ENCODE measurements around the gene CTNNA2.

Gene CTNNA2

DNA sequence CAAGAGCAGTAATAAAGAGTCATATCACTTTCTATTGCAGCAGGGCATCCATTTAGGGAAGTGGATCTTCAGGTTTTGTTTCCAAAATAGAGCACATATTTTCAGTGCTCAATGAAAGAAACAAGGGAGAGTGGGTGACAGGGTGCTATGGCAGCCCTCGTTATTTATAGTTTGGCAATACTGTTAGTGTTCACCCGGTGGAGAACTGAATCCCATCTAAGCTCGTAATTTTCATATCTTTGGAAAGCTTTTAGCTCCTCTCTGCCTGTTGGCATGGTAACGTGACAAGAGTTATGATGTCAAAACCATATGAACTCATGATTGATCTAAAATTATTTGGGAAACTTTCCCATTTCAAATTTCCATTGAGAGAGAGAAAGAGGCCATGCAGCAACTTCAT is 459.8 kb downstream of the CTNNA2 start:
- TF ChIP-seq, protein P1, sequence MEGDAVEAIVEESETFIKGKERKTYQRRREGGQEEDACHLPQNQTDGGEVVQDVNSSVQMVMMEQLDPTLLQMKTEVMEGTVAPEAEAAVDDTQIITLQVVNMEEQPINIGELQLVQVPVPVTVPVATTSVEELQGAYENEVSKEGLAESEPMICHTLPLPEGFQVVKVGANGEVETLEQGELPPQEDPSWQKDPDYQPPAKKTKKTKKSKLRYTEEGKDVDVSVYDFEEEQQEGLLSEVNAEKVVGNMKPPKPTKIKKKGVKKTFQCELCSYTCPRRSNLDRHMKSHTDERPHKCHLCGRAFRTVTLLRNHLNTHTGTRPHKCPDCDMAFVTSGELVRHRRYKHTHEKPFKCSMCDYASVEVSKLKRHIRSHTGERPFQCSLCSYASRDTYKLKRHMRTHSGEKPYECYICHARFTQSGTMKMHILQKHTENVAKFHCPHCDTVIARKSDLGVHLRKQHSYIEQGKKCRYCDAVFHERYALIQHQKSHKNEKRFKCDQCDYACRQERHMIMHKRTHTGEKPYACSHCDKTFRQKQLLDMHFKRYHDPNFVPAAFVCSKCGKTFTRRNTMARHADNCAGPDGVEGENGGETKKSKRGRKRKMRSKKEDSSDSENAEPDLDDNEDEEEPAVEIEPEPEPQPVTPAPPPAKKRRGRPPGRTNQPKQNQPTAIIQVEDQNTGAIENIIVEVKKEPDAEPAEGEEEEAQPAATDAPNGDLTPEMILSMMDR (conservative IDR thresholded peaks at IDR 0.05; ENCODE audit: control insufficient read depth, insufficient read depth, low read depth, low read length): no peak
- DNase-seq (ENCODE audit: low read depth): no peak
- H3K4me3 ChIP-seq (ENCODE audit: control insufficient read depth, low read depth, low read length): no peak overlapping the region

DNA sequence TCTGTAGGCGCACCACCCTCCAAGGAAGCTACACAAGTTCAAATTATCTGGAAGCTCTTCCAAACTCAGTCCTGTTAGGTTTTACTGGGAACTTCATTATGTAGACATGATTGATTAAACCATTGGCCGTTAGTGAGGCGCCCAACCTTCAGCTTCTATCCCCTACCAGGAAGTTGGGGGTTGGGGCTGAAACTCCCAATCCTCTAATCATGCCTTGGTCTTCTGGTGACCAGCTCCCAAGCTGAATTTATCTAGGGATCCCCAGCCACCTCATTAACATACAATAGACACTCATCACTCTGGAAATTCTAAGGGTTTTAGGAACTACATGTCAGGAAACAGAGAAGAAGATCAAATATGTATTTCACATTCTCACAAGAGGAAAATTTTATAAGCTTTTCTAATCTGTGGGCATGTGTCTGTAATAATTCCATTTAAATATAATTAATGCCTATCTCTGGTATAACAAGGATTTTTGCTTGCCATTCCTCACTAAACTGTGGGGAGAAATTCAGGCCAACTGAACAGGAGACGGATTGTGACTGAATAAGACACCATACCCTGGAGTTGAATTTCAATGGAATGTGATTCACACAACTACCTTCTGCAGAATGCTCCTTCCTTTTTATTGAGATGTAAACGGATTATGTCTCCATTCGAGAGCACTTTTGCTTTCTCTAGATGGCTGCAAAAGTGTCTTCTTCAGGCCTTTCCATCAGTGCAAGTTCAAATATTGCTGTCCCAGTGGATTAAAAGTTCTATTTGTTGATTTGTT is 463.1 kb downstream of the CTNNA2 start:
- no peak overlapping the region for H3K4me3 ChIP-seq (ENCODE audit: control insufficient read depth, low read depth, low read length)
- TF ChIP-seq, protein P1 (conservative IDR thresholded peaks at IDR 0.05; ENCODE audit: control insufficient read depth, insufficient read depth, low read depth, low read length): no peak
- DNase-seq (ENCODE audit: low read depth): no peak

DNA sequence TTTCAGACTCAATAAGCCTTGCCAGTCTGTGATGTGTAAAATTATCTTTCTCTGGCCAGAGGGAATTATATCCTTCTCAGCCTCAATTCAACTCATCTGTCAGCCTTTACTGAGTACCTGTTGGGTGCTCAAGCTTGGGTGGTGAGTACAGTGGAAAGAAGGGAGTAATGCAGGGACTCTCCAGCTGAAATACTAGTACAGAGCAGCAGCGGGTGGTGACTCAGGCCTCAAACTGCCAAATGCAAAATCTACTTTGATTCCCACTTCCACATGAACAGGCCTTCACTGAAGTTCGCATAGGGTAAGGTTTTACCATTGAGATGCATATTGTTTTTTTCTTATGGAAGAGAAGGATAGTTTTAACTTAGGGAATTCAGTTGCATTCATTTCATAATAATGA is 464.9 kb downstream of the CTNNA2 start:
- TF ChIP-seq, protein P1 (conservative IDR thresholded peaks at IDR 0.05; ENCODE audit: control insufficient read depth, insufficient read depth, low read depth, low read length): no peak
- no peak for DNase-seq (ENCODE audit: low read depth)
- H3K4me3 ChIP-seq (ENCODE audit: control insufficient read depth, low read depth, low read length): no peak overlapping the region

DNA sequence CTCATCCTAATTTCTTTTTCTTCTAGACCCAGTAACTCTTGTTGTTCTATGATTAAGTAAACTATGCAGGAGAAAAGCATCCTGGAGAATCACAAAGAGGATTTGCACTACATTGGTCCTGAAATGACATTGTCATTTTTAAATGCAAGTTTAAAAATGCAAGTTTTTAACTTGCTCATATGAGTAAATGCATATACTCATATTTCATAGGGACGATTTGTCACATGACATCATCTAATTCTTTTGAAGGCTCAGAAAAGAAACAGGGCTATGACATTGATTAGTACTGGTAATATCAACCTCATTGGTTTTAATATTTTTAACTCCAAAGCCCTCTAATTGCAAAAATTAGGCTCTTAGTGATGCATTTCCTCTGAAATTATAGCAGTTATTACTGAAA is 467.3 kb downstream of the CTNNA2 start:
- no peak overlapping the region for H3K4me3 ChIP-seq (ENCODE audit: control insufficient read depth, low read depth, low read length)
- TF ChIP-seq, protein P1 (conservative IDR thresholded peaks at IDR 0.05; ENCODE audit: control insufficient read depth, insufficient read depth, low read depth, low read length): no peak
- no peak for DNase-seq (ENCODE audit: low read depth)

DNA sequence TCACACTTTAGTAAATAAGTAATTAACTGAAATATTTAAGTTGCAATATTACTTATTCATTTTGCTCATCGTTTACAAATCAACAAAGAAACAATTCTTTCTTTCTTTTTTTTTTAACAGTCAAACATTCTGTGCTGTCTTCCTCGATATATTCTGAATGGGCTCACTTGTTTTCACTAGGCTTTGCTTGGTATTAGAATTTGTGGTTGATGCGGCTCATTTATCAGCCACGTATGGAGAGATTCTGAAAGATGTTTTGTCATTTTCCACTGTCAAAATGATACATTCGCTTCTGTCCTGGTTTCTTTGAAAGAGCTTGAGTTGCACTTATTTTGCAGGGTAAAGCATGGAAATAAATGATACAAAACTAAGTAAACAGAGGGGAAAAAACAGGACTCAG is 468.0 kb downstream of the CTNNA2 start:
- no peak for DNase-seq (ENCODE audit: low read depth)
- TF ChIP-seq, protein P1 (conservative IDR thresholded peaks at IDR 0.05; ENCODE audit: control insufficient read depth, insufficient read depth, low read depth, low read length): no peak
- no peak overlapping the region for H3K4me3 ChIP-seq (ENCODE audit: control insufficient read depth, low read depth, low read length)

DNA sequence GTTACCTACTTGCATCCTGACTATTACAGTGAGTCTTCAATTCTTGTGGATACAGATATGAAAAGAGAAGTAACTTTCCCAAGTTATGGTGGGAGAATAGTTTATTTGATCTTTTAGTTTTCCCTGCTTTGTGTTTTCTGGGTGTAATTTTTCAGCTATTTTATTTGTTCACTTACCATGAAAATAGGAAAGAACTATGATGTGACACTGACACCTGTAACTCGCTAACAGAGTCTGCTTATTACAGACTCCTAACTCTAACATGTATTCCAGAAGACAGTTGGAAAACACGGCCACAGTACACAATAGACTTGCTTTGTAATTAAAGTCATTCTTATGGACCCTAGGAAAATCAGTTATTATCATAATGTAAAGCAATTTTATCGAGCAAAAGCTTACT is 468.5 kb downstream of the CTNNA2 start:
- no peak overlapping the region for H3K4me3 ChIP-seq (ENCODE audit: control insufficient read depth, low read depth, low read length)
- no peak for DNase-seq (ENCODE audit: low read depth)
- TF ChIP-seq, protein P1 (conservative IDR thresholded peaks at IDR 0.05; ENCODE audit: control insufficient read depth, insufficient read depth, low read depth, low read length): no peak

Data from fibroblast of mammary gland (primary cell).